Femur (tissue), 1 donor: ENCODE results near the gene IVD.
A peak's percentile ranks its signal among the peaks of the same experiment; 100 is the strongest.

Experiments used
- DNase-seq: peaks from one replicate; pipeline ENCODE4 v3.0.0-alpha.2; 2017

The IVD gene

DNA sequence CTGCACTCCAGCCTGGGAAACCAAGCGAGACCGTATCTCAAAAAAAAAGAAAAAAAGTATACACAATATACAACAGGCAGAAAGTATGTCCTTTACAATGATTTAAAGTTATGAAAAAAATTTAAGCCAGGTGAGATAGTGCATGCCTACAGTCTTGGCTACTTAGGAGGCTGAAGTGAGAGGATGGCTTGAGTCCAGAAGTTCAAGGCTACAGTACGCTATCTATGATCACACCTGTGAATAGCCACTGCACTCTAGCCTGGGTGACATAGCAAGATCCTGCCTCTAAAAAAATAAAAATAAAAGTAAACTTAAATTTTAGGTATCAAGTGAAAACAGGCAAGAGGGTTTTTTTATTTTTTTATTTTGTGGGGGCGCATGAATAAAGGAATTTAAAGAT is 26.2 kb upstream of the IVD start:
- DNase-seq: no peak

- peak; percentile 56 for DNase-seq
These were observed 25.7 kb upstream of the IVD start for GRCh38 chr15:40379853-40380252.

DNA sequence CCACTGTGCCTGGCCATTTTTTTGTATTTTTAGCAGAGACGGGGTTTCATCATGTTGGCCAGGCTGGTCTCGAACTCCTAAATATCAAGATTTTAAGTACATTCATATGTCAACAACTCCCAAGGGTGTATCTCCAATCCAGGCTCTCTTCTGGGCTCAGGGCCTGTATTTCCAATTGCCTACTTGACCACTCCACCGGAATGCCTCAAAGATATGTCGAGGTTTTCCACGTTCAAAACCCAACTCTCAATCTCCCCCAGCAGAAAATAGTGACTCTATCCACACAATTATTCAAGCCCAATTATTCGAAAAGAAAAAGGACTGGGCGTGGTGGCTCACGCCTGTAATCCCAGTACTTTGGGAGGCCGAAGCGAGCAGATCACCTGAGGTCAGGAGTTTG is 25.0 kb upstream of the IVD start:
- DNase-seq: no peak

- no peak for DNase-seq
These were observed 23.6 kb upstream of the IVD start for GRCh38 chr15:40381818-40382529.

GRCh38 chr15:40382580-40383456 is 22.8 kb upstream of the IVD start, which contains the start of gene KNSTRN:
TSS of gene KNSTRN (plus strand) at chr15:40382721. CDS start at chr15:40382836, 115 bp downstream.
- DNase-seq: peak; percentile 95

DNA sequence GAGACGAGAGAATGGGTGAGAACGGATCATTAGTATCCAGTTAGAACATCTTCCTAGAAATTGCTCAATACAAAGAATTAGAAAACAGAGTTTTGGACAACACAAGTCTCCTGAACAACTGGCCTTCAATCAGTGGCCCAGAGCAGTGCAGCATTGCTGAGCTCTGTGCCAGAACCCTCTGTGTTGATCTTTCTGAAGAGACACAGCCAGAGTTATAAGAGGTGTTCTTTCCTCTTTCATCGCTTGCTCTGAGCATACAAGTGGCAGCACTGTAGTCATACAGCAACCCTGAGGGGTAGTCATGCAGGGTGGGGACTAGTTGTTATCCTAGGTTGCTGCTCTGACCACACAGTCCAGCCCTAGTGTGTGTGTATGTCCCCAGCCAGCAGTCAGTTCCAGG is 19.1 kb upstream of the IVD start:
- DNase-seq: no peak

DNA sequence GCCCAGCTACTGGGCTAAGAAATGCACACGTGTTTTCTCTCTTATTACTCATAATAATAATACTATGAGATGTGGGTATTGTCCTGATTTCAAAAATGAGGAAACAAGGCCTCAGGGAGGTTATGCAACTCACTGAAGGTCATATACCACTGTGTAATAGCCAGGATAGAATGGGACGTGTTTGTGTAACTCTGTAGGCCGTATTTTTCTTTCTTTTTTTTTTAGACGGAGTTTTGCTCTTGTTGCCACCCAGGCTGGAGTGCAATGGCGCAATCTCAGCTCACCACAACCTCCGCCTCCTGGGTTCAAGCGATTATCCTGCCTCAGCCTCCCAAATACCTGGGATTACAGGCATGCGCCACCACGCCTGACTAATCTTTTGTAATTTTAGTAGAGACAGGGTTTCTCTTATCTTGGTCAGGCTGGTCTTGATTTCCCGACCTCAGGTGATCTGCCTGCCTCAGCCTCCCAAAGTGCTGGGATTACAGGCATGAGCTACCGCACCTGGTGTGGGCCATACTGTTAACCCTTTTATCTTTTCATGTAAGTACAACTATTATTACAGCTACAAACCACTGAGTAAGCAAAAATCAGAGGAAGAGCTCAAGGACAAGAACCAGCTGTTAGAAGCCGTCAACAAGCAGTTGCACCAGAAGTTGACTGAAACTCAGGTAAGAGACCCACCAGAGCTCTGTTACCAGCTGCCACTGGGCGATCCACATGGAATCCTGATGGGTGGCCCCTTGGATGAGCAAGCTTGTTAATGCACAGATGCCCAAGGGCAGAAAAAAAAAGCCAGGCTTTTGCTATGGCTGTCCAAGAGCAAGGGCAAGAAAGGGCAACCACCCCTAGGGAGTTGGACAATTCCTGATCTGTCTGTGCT is 16.4 kb upstream of the IVD start:
- no peak for DNase-seq

DNA sequence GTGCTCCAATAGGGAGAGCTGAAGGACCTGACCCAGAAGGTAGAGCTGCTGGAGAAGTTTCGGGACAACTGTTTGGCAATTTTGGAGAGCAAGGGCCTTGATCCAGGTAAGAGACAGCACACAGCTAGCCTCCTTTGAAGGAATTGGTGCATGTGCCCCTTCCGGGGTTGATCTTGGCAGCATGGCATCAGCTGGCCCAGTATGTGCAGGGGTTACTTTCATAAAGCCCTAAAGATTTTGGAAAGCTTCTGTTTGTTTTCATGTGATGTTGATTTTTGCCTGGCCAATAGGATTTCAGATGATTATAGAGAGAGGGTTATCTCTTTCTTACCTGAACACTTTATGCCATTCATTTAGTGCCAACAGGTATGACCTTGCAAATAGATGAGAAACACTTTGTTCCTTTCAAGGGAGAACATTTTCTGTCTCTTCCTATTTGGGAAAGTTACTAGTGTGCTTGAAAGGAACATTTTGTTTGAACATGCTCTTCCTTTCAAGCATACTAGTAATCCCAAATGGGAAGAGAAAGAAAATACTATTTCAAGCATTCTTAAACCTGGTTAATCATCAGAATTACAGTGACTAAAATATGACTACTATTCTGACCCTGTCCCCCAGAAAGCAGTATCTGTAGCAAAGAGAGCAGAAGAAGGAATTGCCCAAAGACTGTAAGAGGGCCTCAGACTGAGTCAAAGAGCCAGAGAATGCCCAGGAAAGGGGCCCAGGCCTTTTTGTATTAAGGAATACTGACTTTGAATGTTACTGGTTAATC is 15.6 kb upstream of the IVD start:
- no peak for DNase-seq

DNA sequence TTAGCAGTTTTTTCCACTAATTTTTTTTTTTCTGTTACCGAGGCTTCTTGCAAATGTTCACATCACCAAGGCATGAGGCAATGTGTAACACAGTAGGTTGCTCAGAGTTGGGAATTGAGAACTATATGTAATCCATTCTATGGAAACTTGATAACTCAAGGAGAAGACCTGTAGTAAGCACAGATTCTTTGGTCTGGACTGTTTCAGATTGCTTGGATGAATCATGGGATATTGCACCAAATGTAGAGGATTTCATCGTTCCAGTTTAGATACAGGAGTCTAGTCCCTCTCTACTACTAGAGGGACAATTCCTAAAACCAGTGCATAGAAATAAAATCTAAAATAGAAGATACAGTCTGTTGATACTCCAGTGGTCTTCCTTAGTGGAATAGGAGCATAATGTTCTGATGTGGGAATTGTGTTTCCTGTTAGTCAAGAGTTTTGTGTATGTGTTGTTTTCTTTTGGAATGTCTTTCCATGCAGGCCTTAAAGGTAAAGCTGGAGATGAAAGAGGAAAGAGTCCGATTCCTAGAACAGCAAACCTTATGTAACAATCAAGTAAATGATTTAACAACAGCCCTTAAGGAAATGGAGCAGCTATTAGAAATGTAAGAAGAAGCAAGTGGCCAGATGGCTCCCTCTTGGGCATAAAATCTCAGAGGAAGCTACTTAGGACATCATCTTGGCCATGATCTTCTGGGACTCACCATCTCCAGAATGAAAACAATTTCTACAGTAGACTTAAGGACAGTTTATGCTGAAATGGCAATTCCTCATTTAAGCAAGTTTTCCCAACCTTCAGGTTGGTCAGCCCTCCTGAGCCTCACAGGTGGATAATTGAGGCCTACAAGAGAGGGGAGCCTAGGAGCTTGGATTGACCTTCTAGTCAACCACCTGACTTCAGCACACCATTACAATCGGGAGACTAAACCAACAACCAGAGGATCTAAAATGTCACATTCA is 12.3 kb upstream of the IVD start:
- no peak for DNase-seq

- no peak for DNase-seq
These were observed 7.7 kb upstream of the IVD start for GRCh38 chr15:40397688-40398412.

- peak; percentile 48 for DNase-seq
These were observed 7.2 kb upstream of the IVD start for GRCh38 chr15:40398413-40398873.

DNA sequence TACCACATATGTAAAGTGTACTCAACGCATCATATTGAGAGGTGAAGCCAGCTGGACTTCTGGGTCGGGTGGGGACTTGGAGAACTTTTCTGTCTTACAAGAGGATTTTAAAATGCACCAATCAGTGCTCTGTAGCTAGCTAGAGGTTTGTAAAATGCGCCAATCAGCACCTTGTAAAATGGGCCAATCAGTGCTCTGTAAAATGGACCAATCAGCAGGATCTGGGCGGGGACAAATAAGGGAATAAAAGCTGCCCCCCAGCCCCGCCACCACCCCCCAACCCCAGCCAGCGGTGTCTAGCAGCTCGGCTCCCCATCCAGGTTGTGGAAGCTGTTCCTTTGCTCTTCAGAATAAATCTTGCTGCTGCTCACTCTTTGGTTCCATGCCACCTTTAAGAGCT is 6.2 kb upstream of the IVD start:
- no peak for DNase-seq

DNA sequence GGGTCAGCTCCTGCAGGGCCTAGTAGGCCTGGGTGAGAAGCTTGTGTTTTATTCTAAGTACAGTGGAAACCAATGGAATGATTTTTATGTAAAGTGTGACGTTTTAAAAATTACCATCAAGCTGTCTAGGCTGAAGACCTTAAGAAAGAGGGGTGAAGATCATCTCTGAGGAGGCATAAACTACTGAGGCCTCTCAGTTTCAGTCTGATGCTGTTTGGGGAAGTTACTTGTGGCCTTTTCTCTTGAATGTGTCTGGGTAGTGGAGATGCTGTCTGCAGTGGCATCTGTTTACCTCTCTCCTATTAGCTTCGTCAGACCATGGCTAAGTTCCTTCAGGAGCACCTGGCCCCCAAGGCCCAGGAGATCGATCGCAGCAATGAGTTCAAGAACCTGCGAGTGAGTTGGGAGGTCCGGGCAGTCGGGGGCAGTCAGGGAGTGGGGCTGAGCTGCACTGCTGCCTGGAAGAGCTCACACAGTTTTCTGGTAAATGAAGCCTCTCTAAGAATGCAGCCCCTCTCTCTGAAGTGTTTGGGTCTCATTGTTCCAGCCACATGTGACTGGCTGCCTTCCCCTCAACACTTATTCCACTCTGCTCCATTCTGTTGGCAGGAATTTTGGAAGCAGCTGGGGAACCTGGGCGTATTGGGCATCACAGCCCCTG is 1.9 kb downstream of the IVD start:
- DNase-seq: no peak

GRCh38 chr15:40409366-40409765 is 3.8 kb downstream of the IVD start:
- no peak for DNase-seq

GRCh38 chr15:40410476-40410875 is 4.9 kb downstream of the IVD start:
- DNase-seq: no peak

DNA sequence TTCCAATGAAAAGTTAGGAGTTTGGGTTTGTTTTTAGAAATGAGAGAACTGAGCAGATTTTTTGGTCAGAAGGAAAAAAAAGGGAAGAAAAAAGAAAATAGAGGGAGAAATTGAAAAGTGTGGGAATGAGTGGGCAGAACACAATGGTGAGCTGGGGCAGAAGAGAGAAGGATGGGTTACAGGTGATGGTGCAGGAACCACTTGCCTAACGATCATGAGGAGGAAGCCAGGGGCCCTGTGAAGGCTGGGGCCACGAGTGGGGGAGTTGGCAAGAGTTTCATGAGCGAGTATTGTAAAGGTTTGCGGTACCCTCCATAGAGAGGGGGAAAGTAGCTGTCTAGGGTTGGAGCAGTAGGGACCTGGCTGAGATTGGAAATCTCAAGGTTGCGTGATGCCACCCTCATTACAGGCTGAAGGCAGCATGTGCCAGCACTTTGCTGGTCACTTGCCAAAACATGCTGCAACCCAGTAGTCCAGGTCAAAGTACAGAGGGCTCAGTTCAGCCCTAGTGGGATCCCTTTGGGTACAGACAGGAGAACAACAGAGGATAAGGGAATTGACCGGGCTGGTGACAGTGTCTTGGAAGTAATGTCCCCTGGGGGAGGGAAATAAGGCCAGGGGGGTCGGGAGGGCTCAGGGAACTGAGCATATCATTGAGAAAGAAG is 6.6 kb downstream of the IVD start:
- DNase-seq: peak; percentile 14

GRCh38 chr15:40413036-40413435 is 7.4 kb downstream of the IVD start:
- peak; percentile 10 for DNase-seq

- DNase-seq: no peak
These were observed 9.2 kb downstream of the IVD start for GRCh38 chr15:40414816-40415215.

DNA sequence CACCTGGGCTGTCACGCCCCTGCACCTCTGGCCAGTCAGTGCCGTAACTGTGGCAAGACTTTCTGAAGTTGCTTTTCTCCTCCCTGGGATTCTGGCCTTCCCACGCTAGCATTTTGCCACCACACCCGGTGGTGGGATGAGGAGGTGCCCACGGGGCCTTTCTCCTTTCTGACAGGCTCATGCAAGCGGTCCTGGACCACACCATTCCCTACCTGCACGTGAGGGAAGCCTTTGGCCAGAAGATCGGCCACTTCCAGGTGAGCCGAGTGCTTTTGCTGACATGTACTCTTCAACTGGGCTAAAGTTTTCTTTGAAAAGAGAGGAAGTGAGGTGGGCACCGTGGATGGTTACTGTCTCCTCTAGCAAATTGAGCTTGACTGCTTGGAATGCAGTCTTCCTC is 9.6 kb downstream of the IVD start:
- no peak for DNase-seq
